GM11168 (cell line): ENCODE results near the gene SNAI3.

Experiments used
- in situ Hi-C: fragments of 300-500 bp; cut with MboI; formaldehyde crosslinking; loops from one replicate; pipeline ENCODE4 v1.12.0; 2022; ENCODE audit warnings: low sequenced_read_pairs; ENCODE audit not compliant: unreplicated experiment

SNAI3 gene

DNA sequence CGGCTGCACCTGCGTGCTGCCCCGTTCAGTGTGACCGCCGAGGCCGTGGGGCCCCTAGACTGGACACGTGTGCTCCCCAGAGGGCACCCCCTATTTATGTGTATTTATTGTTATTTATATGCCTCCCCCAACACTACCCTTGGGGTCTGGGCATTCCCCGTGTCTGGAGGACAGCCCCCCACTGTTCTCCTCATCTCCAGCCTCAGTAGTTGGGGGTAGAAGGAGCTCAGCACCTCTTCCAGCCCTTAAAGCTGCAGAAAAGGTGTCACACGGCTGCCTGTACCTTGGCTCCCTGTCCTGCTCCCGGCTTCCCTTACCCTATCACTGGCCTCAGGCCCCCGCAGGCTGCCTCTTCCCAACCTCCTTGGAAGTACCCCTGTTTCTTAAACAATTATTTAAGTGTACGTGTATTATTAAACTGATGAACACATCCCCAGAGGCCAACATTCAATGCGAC, 46.2 kb downstream of the SNAI3 start:
- in situ Hi-C loops: no loop called here

DNA sequence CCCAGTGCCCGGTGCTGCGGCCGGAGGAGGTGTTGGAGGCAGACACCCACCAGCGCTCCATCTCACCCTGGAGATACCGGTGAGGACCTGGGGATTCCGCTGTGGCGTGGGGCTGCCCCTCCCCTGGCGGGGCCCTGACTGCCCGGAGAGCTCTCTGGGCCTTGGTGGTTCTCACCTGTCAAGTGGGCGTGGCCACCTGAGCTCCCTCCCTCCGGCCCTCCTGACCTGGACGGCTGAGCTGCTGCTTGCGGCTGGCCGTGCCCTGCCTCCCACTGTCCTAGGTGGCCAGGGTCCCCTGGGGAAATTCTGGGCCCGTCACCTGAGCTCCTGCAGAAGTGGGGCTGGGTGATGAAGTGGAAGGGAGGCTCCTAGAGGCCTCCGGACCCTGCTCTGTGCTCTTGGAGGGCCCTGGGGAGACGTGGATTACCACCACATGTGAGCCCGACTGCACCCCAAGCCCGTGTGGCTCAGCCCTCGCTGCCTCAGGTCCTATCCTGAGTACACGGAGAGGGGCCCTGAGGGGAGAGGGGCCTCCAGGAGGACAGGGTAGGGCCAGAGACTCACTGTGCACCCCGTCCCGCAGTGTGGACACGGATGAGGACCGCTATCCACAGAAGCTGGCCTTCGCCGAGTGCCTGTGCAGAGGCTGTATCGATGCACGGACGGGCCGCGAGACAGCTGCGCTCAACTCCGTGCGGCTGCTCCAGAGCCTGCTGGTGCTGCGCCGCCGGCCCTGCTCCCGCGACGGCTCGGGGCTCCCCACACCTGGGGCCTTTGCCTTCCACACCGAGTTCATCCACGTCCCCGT, 46.9 kb downstream of the SNAI3 start:
- in situ Hi-C loops: no loop called here

DNA sequence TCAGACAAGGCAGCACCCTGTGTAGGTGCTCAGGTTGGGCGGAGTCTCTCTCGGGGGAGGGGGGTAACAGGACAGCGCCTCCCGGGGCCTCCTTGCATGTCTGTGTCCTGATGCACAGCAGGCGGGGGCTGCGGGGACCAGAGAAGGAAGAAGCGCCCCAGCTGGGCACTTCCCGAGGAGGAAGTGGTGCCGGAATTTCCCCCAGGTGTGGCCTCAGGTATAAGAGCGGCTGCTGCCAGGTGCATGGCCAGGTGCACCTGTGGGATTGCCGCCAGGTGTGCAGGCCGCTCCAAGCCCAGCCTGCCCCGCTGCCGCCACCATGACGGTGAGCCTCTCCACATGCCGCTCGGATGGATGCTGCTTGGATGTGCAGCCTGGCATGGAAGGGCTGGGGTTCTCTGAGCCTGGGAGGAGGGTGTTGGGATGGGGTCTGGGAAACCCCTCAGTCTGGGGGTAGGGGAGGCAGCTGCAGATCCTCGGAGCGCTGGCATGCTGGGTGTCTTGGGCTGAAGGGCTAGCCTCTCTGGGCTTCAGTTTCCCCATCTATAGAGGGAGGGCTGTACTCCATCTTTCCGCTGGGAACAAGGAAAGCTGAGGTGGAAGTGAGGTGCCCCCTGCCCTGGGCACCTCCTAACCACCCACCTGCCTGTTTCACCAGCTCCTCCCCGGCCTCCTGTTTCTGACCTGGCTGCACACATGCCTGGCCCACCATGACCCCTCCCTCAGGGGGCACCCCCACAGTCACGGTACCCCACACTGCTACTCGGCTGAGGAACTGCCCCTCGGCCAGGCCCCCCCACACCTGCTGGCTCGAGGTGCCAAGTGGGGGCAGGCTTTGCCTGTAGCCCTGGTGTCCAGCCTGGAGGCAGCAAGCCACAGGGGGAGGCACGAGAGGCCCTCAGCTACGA, 47.7 kb downstream of the SNAI3 start, which contains the start of gene IL17C:
Gene IL17C, plus strand, starts transcription at position 250 of the 908 bp plus-strand sequence. Its CDS starts 70 bp downstream, at position 320.
- in situ Hi-C loops: no loop called here

DNA sequence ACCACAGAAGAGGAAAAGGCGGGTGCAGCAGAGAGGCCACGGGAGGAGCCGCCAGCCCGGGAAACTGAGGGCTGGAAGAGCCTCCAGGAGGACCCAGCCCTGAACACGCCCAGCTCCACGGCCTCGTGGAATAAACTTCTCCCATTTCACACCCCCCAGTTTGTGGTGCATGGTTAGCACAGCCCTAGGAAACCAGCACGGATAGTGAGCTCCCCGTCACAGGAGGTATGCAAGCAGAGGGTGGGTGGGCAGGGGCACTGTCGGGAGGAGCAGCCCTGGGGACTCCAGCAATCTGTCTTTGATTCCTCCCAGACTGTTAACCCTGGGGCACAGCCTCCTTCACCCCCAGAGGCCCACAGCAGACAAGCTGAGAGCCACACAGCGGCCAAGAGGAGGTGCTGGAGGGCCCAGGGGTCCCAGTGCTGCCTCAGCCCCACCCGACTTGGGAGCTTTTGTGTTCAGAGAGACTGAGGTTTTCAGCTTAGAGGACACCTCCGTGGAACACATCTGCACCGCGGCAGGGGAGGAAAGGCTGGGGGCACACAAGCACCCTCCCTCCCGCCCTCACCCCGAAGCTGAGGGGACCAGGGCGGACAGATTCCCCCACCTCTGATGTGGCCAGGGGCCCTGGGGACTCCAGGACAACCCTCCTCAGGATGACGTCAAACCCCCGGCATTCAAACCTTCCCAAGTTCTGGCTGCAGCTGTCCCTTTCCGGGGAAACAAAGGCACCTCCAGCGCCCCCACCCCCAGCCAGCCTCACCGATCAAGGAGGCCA, 49.6 kb downstream of the SNAI3 start:
- in situ Hi-C loops: no loop called here

DNA sequence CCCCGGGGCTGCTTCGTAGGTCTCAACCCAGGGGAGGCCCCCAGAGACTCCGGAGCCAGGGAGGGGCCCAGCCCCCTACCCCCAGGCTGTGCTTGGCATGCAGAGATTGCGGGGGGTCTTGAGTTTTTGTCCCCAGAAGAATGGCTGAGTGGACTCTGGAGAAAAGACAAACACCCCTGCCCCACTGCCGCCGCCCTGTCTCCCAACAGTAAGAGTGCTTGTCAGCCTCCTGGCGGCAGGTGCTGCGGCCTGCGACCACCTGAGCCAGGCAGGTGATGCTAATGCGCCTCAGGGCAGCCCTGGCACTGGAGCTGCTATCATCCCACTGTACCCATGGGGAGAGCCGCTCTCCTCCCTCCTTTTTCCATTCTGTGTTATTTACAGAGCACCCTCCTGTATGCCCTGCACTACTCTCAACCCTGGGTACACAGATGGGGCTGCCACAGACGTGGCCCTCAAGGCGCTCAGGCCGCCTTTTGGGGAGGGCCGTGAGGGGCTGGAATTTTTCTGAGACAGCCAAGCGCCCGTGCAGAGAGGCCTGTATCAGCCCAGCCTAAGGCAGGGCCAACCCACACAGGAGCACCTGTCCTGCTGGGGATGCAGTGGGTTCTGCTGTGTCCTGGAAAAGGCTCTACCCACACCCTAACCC, 50.5 kb downstream of the SNAI3 start:
- in situ Hi-C loops: no loop called here

DNA sequence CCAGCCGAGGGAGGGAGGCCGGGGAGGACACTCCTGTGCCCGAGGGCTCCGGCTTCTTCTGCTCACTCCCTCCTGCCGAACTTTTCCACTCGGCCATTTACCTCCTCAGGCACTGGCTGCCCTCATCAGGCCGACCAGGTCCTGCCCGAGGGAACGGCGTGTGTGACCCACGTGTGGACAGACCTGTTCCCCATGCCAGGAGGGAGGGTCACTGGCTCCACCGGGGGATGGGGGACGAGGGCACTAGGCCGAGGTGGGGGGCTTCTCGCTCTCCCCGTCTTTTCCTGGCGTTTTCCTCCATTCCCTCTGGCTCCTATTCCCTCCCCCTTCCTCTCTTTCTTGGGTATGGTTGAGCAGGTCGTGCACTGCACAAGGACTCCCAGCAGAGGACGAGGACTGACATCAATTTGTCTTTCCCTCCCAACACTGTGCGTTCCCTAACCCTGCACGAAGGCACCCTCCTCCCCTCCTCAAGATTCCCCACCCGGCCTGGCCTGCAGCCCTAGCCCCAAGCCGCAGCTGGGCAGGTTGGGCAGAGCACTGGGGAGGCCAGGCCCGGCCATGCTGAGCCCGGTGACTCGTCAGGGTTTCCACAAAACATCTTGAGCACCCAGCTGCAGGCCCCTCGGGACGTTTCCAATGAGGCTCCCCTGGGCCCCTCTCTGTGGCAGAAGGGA, 51.2 kb downstream of the SNAI3 start:
- in situ Hi-C loops: no loop called here

DNA sequence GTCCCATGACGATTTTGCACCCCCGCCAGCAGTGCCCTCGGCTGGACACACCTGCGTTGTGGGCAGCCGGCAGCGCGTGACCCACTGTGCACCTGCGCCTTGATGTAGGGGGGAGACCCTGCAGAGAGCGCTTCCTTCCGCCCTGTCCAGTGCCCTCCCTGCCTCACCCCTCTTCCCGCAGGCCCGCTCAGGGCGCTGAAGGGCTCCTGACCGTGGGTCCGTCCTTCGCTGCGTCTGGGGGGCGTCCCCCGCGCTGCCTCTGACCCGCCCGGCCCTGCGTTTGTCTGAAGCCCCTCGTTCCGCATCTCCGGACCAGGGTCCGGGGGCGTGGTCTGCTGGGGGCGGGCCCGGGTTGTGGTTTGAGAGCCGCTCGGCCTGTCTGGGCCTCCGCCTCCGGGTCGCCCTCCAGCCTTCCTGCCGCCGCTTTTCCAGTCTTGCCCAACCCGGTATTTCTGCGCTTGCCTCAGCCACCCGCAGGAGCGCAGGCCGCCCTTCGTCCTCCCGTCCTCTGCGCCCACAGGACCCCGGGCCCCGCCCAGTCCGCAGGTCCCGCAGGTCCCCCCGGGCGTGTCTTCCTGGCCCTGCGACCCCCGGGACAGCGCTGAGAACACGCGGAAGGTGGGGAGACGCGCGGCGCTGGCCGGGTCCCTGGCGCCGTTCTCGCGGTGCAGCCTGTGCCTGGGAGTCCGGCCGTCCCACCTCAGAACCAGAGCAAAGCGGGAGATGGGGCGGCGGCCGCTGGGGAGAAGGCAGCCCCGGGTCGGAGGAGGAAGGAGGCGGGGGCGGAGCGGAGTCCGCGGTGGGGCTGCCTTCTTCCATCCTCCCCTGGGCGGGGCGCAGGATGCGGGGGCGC, 51.9 kb downstream of the SNAI3 start:
- in situ Hi-C loops: no loop called here

DNA sequence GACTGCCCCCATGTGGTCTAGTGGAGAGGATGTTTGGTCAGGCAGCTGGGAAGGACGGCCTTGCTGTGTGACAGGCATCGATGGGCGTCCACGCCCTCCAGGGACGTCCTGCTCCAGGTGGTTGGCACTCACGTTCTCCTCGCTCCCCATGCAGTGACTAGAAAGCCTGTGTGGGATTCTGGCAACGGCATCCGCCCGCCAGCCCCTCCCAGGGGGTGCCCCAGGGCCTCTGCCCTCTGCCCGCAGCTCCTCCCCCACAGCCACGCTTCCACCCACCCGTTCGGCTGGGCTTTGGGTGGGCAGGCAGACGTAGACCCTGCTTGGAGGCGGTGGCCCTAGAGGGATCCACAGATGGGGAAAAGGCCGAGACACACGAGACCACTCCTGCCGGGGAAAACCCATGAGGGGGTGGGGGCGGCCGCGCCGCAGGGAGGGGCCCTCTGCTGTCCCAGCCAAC, 52.6 kb downstream of the SNAI3 start:
- in situ Hi-C loops: no loop called here

DNA sequence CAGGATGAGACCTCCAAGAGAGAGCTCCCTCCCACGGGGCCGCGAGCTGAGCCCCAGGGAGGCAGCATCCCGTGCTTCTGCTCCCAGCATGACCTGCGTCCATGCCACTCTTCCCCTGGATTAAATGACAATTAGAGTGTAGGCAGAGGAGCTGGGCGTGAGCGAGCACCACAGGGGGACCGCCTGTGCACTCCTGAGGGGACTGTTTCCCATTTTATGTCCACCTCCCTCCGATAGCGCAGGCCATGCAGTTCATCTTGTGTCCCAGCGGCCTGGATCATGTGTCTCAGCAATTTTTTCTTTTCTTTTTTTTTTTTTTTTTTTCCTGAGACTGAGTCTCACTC, 53.7 kb downstream of the SNAI3 start:
- in situ Hi-C loops: no loop called here

DNA sequence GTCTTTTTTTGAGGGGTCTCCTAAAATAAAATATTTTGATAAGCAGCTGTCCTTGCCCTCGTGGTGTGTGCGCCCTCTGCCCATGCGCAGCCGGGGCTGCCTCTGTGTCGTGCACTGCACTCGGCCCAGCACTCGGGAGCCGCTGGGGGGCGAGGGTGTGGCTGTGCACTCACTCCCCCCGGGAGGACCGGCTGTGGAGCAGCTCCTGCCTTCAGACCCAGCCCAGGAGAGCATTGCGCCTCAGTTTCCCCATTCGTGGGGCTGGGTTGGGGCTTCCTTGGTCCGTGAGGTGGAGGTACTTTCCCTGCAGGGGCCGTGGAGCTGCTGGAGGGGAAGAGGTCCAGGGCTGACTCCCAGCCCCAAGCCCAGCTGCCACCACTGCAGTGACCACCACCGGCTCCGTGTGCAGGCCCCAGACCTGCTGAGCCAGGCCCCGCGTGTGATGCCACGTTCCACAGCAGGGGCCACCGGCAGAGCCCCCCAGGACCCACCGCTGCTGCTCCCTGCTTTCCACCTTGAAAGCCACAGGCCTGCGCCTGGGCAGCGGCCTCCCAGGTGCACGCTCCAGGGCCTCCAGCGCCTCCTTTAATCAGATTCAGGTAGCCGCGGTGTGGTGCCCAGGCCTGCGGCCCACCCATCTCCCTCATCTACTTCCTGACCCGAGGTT, 54.3 kb downstream of the SNAI3 start:
- in situ Hi-C loops: no loop called here

DNA sequence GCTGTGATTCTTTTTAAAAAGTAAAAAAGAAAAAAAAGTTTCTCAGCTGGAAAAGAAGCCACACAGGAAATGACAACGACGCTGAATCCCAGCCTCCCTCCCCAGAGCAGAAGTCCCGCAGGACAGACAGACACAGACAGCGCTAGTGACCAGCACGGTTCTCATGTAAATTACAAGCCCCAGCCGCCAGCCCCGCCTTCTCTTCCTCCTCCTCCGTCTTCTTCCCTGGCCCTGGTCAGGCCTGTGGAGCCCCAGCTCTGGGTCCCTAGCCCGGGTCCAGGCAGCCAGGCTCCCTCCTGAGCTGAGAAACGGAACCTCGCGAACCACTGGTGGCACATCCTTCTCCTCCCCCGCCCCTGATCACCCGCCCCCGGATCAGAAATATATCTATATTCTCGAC, 54.9 kb downstream of the SNAI3 start:
- in situ Hi-C loops: no loop called here

DNA sequence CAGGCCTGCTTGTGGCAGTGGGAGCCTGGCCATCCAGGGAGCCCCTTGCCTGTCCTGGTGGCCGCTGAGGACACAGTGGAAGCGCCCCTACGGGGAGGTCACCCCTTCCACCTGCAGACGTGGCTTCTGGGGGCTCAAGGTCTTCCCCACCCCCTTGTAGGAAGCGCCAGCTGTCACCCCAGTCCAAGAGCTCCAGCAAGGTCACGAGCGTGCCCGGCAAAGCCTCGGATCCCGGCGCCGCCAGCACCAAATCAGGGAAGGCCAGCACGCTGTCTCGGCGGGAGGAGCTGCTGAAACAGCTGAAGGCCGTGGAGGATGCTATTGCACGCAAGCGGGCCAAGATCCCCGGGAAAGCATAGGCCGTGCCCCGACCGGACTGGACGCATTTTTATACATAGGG, 55.4 kb downstream of the SNAI3 start:
- in situ Hi-C loops: no loop called here

DNA sequence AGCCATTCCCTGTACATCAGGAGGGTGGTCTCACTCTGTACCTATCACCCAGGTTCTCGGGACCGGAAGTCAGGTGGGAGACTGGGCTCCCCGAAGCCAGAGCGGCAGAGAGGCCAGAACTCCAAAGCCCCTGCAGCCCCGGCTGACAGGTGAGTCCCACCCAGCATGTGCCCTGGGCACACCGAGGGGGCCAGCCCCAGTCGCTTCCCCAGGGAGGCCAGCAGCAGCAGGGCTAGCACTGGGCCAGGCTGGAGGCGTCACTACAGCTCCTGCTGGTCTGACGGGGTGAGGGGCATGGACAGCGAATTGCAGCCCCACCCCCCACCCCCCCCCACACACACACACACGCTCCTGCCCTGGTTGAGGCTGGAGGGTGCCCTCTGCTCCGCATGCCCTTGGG, 55.9 kb downstream of the SNAI3 start:
- in situ Hi-C loops: no loop called here

DNA sequence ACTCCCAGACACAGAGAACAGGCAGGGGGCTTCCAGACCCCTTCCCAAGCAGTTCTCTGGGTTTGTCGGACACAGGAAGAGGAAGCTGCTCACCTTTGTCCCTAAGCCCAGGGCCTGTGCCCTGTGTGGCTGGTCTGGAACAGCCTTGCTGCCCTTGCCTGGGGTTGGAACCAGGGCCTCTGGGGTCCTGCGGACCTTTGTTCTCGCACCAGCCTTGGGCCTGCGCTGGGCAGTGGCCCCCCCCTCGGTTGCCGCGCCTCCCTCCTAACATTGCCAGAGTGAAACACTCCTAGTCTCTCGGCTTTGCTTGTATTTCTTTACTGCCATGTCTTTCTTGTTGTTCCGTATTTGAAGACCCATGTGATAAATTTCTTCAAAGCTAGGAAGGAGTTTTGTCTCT, 56.5 kb downstream of the SNAI3 start:
- in situ Hi-C loops: no loop called here

DNA sequence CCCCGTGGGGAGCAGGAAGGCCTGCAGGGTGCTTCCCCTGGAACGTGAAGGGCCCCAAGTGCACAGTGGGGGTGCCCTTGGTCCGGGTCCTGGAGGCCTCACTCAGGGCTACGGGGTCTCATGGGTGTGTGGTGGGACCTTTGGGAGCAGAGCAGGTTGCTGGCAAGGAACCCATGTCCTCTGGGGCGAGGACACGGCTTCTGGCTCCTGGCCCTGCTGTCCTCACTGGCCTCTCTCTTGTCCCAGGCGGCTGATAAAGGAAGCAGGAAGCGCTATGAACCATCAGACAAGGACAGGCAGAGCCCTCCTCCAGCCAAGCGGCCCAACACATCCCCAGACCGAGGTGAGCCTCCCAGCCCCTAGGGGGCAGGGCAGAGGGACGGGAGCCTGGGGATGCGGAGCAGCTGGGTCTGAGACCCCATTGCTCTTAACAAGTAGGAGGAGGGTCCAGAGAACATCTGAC, 57.8 kb downstream of the SNAI3 start:
- in situ Hi-C loops: no loop called here
